T47D (cell line): ENCODE measurements around the gene PRDM9.
"Not testable (repeated sequence)": the region's sequence is repeated elsewhere in the genome, so short reads cannot be mapped to it uniquely, and the experiment has no call there.

Experiments used
- DNase-seq, 2 experiments: peaks; one replicate each; pipeline versions ENCODE4 v3.0.0 to v3.0.0-alpha.2; 2011 to 2012; ENCODE audit warnings: low read depth in 1 of 2, low spot score in 1 of 2
- JUND ChIP-seq: IDR thresholded peaks from 2 replicates; pipeline ENCODE4 v1.6.1; 2012; ENCODE audit warnings: low read depth
- in situ Hi-C: cut with HindIII; loops from 2 replicates; pipeline ENCODE4 v1.10.0; 2016; ENCODE audit warnings: low sequenced_read_pairs, low pct_unique_long_range_greater_than_20kb

The PRDM9 gene

GRCh38 chr5:23507278-23507685 lies at the start of gene PRDM9:
Gene PRDM9, plus strand, starts transcription at chr5:23507609. Its CDS starts 1,425 bp downstream, at chr5:23509034.
- peak in 1 of 2 experiments; percentile 96 for DNase-seq
- no peak for TF ChIP-seq JUND
- in situ Hi-C loops: no loop called here

GRCh38 chr5:23457780-23458179 lies 49.6 kb upstream of the PRDM9 start:
- no peak for TF ChIP-seq JUND
- in situ Hi-C loops: no loop called here
- DNase-seq: no peak

GRCh38 chr5:23459214-23459613 lies 48.2 kb upstream of the PRDM9 start:
- TF ChIP-seq JUND: no peak
- in situ Hi-C loops: no loop called here
- no peak for DNase-seq

GRCh38 chr5:23461576-23461975 lies 45.8 kb upstream of the PRDM9 start:
- in situ Hi-C loops: no loop called here
- no peak for TF ChIP-seq JUND
- no peak for DNase-seq

- in situ Hi-C loops: no loop called here
- no peak for TF ChIP-seq JUND
- DNase-seq: no peak
These were observed 41.0 kb upstream of the PRDM9 start for GRCh38 chr5:23466401-23466912.

GRCh38 chr5:23468658-23469057 lies 38.8 kb upstream of the PRDM9 start:
- in situ Hi-C loops: no loop called here
- TF ChIP-seq JUND: no peak
- DNase-seq: no peak

GRCh38 chr5:23473915-23474314 lies 33.5 kb upstream of the PRDM9 start:
- in situ Hi-C loops: no loop called here
- TF ChIP-seq JUND: no peak
- no peak for DNase-seq

- in situ Hi-C loops: no loop called here
- TF ChIP-seq JUND: no peak
- DNase-seq: no peak
These were observed 33.1 kb upstream of the PRDM9 start for GRCh38 chr5:23474315-23474714.

- no peak for DNase-seq
- in situ Hi-C loops: no loop called here
These were observed 30.8 kb upstream of the PRDM9 start for GRCh38 chr5:23476580-23476979.

GRCh38 chr5:23482642-23483041 lies 24.8 kb upstream of the PRDM9 start:
- DNase-seq: no peak
- in situ Hi-C loops: no loop called here
- no peak for TF ChIP-seq JUND

More at GRCh38 chr5:23476580-23476979, 30.8 kb upstream of the PRDM9 start:
- no peak for TF ChIP-seq JUND

GRCh38 chr5:23483090-23483489 lies 24.3 kb upstream of the PRDM9 start:
- TF ChIP-seq JUND: no peak
- in situ Hi-C loops: no loop called here

GRCh38 chr5:23484096-23484495 lies 23.3 kb upstream of the PRDM9 start:
- in situ Hi-C loops: no loop called here
- no peak for TF ChIP-seq JUND
- DNase-seq: no peak

More at GRCh38 chr5:23483090-23483489, 24.3 kb upstream of the PRDM9 start:
- no peak for DNase-seq

GRCh38 chr5:23486227-23486626 lies 21.2 kb upstream of the PRDM9 start:
- in situ Hi-C loops, DNase-seq: not testable (repeated sequence)

GRCh38 chr5:23490993-23491392 lies 16.4 kb upstream of the PRDM9 start:
- in situ Hi-C loops: no loop called here
- no peak for TF ChIP-seq JUND
- DNase-seq: no peak
